GM18505 (cell line): ENCODE results near the gene CELSR1.
"Not testable (repeated sequence)": the region's sequence is repeated elsewhere in the genome, so short reads cannot be mapped to it uniquely, and the experiment has no call there.

Source experiments
- ATAC-seq: cut with Tn5 transposase; IDR thresholded peaks from one replicate; pipeline ENCODE4 v1.9.1; 2021; ENCODE audit not compliant: unreplicated experiment
- POLR2A ChIP-seq: IDR thresholded peaks from 4 replicates; pipeline ENCODE4 v1.6.1; 2011; ENCODE audit warnings: borderline replicate concordance; ENCODE audit not compliant: insufficient read depth, insufficient read length; ENCODE audit errors: extremely low read depth

CELSR1 gene

GRCh38 chr22:46410291-46410808 lies 127.1 kb downstream of the CELSR1 start:
- no peak for TF ChIP-seq POLR2A
- no peak for ATAC-seq

DNA sequence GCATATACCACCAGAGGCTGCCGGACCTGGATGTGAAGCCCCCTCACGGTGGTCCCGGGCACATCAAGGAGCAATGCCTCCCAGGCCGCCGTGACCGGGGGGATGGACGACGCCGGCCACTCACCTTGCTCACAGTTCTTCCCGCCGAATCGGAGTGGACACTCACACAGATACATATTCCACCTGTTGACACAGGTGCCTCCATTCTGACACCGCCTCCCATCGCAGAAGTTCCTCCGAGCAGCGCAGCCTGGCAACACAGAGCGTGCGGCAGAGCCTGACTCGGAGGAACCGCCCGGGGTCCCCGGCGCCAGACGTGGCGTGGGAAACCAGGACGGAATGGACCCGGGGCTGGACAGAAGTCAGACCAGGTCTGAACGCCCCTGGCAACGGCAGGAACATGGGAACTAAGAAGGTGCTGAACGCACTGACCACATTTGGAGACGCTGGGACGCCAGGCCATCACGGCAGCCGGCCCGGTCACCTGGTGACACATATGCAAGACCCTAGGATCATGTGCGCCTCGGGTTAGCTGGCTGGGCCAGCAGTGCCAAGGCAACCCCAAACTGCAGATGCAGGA lies 127.7 kb downstream of the CELSR1 start:
- no peak for ATAC-seq
- TF ChIP-seq POLR2A, result no peak

GRCh38 chr22:46408568-46409506 lies 128.6 kb downstream of the CELSR1 start:
- ATAC-seq, result no peak
- TF ChIP-seq POLR2A, result no peak

DNA sequence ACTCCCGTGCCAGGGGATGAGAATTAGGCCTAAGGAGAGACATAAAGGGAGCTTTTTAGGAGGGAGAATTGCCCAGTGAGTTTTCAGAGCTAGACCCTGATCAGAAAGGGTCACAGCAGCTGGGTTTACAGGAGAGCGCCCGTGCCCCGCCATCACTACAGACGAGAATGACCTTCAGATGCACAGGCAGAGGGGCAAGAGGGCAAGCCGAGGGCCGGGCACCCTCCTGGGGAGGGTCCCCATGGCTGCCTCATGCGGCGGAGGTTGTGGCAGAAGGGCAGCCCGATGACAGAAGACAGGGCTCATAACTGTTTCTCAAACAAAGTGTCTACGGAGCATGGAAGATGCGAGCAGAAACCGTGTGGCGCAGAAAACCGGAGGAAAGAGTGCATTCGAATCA lies 129.7 kb downstream of the CELSR1 start:
- no peak for TF ChIP-seq POLR2A
- no peak for ATAC-seq

DNA sequence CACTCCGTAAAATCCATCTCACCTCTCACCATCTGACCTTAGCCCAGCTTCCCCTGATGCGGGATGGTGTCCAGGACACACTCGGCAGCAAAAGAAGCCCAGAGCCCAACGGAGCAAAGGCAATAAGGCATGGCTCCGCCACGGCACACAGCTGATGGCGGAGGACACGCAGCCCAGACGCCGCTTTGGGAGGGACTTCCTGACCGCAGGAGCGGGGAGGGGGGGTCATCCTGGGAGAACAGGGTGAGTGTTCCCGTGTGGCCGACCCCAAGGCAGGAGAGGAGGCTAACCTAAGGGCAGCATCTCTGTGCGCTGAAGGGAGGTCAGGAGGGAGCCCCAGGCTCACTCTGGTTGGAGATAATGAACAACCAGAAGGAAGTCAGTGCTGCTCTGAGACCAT lies 130.6 kb downstream of the CELSR1 start:
- ATAC-seq, result no peak
- TF ChIP-seq POLR2A, result no peak

GRCh38 chr22:46406349-46406748 lies 131.1 kb downstream of the CELSR1 start:
- ATAC-seq, result no peak
- TF ChIP-seq POLR2A, result no peak

GRCh38 chr22:46405901-46406300 lies 131.5 kb downstream of the CELSR1 start:
- no peak for TF ChIP-seq POLR2A
- ATAC-seq, result no peak

DNA sequence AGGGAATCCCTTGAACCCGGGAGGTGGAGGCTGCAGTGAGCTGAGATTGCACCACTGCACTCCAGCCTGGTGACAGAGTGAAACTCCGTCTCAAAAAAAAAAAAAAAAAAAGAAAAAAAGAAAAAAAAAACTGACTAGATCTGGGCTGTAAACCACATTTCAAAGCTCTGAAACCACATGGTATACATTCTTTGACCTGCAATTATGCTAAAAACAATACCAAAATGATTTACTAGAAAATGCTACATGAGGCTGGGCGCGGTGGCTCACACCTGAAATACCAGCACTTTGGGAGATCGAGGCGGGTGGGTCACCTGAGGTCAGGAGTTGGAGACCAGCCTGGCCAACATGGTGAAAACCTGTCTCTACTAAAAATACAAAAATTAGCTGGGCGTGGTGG lies 133.5 kb downstream of the CELSR1 start:
- not testable (repeated sequence) for ATAC-seq

DNA sequence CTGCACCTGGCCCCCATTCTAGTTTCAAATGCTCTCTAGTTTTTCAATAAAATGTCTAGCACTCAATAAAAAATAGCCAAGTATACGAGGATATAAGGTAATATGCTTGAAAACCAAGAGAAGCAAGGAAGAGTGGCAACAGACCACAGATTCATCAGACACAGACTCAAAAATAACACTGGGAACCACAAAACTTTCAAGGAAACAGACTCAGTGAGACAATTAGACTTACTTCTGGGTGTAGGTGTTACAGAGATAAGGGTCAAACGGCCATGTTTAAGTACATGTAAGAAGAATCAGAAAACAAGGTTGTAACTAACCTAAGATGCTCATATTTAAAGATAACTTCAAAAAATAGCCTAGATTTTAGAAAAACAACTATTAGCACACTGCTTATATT lies 134.9 kb downstream of the CELSR1 start:
- TF ChIP-seq POLR2A, result no peak
- ATAC-seq, result no peak

DNA sequence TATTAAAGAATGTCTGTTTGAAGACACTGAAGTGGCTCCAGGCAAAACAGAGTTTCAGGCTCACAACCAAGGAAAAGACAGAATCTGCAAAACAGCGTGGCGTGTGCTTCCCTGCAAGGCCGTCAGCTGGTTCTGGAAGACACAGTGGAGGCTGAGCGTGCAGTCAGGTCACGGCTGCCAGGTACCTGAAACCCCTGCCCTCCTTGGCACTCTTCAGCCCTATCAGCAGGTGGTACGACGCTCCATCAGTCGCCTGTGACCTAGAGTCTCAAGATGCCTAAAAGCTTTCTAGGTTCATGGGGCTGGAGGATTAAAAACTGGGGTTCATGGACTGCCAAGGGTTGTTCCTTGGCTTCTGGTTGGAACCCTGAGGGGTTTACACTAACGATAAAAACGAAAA lies 136.1 kb downstream of the CELSR1 start:
- TF ChIP-seq POLR2A, result no peak
- ATAC-seq, result no peak

DNA sequence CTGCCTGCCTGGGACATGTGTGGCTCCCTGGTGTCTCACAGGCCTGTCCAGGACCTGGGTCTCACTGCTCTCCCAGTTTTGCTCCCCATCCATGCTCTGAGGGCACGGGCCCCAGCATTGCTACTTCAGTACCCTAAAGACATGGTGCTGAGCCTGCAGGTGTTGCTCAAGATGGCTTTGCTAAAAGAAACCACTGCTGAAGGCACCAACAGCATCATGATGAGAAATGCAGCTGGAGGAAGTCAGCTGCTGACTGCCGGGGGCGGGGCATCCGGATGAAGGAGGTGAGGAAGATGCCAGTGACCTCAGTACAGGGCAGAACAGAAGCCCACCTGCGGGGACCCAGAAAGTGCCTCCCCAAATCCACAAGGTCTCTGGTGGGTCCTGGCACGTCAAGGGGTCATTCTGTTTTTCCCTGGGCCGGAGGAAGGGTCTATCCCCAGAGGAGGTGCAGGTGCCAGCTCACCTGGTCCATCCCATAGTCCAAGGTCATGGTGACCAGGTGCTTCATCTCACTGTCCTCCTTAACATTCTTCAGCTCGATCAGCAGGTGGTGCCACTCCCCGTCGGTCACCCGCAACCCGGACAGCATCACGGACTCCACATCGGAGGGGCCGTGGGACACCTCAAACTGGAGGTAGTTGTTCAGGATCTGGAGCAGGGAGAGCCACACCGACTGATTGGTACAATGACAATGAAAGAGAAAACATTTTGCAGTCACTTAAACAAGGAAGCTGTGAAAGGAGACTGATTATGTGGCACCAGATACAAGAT lies 138.0 kb downstream of the CELSR1 start:
- TF ChIP-seq POLR2A, result no peak
- ATAC-seq, result no peak

GRCh38 chr22:46397951-46398350 lies 139.5 kb downstream of the CELSR1 start:
- ATAC-seq, result no peak
- no peak for TF ChIP-seq POLR2A

- ATAC-seq, result no peak
- no peak for TF ChIP-seq POLR2A
These were observed 139.9 kb downstream of the CELSR1 start for GRCh38 chr22:46397514-46397913.

DNA sequence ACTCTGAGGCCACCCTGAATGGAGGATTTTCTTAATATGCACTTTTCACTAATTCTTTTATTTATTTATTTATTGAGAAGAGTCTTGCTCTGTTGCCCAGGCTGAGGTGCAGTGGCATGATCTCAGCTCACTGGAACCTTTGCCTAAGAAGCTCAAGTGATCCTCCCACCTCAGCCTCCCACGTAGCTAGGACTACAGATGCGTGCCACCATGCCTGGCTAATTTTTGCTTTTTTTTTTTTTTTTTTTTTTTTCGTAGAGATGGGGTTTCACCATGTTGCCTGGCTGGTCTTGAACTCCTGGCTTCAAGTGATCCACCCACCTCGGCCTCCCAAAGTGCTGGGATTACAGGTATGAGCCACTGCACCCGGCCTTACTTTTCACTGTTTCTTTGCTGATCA lies 140.4 kb downstream of the CELSR1 start:
- ATAC-seq, result not testable (repeated sequence)

DNA sequence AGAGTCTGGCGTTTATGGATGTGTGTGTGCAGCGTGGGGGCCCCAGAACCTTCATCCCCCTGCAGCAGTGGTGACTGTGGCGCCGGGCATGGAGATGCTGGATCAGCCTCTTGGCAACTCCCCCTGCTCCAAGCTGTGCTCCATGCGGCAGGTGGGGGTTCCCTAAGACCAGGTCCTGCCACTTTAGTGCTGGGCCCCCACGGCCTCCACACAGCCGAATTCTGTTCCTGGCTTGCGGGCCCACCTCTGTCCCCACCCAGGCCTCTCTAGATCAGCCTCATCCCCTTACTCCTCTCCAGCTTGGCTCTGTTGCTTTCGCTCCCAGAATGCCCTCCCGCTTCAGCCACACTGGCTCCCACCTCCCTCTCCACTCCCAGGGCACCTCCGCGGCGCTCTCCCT lies 142.3 kb downstream of the CELSR1 start:
- no peak for ATAC-seq
- no peak for TF ChIP-seq POLR2A
